OCI-LY3 (cell line): ENCODE data around the gene ZNF827.

ENCODE experiments used
- CTCF ChIP-seq: fragments of 200-600, 300-600 bp; sonication (generic); IDR thresholded peaks from 2 replicates; pipeline ENCODE4 v1.5.1; 2014; ENCODE audit warnings: antibody characterized with exemption, low read length, low read depth
- EZH2phosphoT487 ChIP-seq: fragments of 200-600 bp; shearing (Covaris generic); IDR thresholded peaks from 2 replicates; pipeline ENCODE4 v1.6.1; 2018; ENCODE audit warnings: antibody characterized with exemption, mixed run types, low read depth

DNA sequence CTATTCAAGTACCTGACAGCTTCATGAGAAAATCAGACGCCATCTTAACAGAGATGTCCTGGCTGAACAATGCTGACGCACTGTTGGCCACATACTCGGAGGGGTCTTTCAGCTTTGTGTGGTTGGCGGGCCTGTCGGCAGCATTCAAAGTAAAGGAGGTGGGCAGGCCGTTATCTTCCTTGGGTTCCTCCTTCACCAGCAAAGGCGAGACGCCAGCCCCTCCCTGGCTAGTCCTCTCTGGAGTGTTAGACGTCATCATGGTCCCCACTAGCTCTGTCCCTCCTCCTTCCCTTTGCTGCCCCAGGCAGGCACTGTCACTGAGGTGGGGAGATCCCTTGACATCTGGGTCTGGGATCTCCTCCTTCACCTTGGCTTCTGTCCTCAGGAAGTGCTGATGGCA lies 53.0 kb downstream of the ZNF827 start:
- TF ChIP-seq CTCF (no peak), EZH2phosphoT487 (no peak)
